GM20000 (cell line): ENCODE measurements around the gene CCDC85C.

Experiments used
- DNase-seq: peaks from one replicate; pipeline ENCODE4 v3.0.0; 2012; ENCODE audit warnings: low spot score
- CTCF ChIP-seq: IDR thresholded peaks from 2 replicates; pipeline ENCODE4 v1.5.1; 2012; ENCODE audit warnings: mild to moderate bottlenecking, control low read depth; ENCODE audit errors: extremely low read depth, missing control alignments

The CCDC85C gene

GRCh38 chr14:99554757-99555531, 49.1 kb downstream of the CCDC85C start:
- TF ChIP-seq CTCF = no peak
- DNase-seq = no peak

GRCh38 chr14:99554184-99554583, 49.8 kb downstream of the CCDC85C start:
- TF ChIP-seq CTCF = no peak
- no peak for DNase-seq

DNA sequence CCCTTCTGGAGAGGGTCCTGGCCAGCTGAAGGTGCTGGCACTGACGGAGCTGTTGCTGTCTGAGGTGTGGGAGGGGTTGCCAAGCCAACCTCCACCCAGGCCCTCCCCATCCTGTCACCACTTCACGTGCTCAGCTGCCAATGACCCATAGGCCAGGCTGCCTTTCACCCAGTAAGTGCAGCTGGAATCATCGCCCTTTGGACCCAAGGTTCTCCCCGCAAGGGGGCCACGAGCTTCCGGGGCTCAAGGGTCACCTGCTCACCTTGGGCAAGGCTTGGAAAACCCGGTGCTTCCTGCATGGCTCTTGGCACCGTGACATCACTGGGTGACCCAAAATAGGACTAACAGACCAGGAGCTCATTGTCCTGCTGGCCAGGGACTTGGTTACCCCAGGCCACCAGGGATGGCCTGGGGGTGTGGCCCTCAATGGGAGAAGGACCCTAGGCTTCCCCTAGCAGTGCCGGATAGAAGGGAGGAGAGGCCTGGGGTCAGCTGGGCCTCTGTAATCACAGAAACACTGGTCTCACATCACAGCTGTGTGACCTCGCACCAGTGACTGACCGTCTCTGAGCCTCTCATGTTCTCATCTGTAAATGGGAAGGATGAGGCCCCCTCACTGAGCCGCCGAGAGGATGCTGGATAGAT, 51.3 kb downstream of the CCDC85C start:
- no peak for DNase-seq
- TF ChIP-seq CTCF = no peak

DNA sequence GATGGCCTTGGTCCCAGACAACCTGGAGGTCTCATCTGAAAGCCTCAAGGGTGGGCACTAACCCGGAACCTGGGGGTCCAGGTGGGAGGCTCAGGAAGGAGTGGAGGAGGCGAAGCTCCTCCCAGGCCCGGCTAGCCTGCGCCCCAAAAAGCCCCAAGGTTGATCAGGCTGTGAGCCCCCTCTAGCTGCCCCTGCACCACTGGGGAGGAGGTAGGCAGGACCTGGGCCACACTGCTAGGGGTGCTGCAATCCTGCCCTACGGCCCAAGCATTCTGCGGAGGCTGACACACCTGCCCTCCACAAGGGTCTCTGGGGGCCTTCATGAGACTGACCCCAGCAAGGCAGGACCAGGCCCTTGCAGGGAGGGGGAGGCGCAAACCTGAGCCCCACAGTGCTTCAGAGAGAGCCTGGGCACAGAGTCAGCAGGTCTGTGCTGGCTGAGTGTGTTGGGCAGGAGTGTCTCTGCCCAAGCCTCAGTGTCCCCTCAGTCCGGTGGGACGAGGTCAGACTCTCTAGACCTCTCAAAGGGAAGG, 51.9 kb downstream of the CCDC85C start:
- no peak for TF ChIP-seq CTCF
- DNase-seq = no peak

GRCh38 chr14:99551034-99551922, 52.7 kb downstream of the CCDC85C start:
- TF ChIP-seq CTCF = no peak
- no peak for DNase-seq

GRCh38 chr14:99550387-99550992, 53.5 kb downstream of the CCDC85C start:
- TF ChIP-seq CTCF = no peak
- no peak for DNase-seq
